HG02852 (cell line): Measurements from ENCODE around the gene NHS.
A peak's percentile ranks its signal among the peaks of the same experiment; 100 is the strongest.

Experiments
- ATAC-seq: cut with Tn5 transposase; IDR thresholded peaks from one replicate; pipeline ENCODE4 v1.9.1; 2021; ENCODE audit warnings: mild to moderate bottlenecking, moderate library complexity; ENCODE audit not compliant: unreplicated experiment

Gene NHS

GRCh38 chrX:17613979-17614588 lies 239.1 kb downstream of the NHS start:
- ATAC-seq, result peak; percentile 50

GRCh38 chrX:17616936-17617335 lies 241.9 kb downstream of the NHS start:
- no peak for ATAC-seq

- no peak for ATAC-seq
Measured at GRCh38 chrX:17617806-17618205, 242.8 kb downstream of the NHS start.

- ATAC-seq, result no peak
Measured at GRCh38 chrX:17621566-17622270, 246.7 kb downstream of the NHS start.

- ATAC-seq, result no peak
Measured at GRCh38 chrX:17622331-17622730, 247.3 kb downstream of the NHS start.

GRCh38 chrX:17623750-17624149 lies 248.8 kb downstream of the NHS start:
- ATAC-seq, result no peak

GRCh38 chrX:17627026-17627425 lies 252.0 kb downstream of the NHS start:
- ATAC-seq, result no peak

- ATAC-seq, result no peak
Measured at GRCh38 chrX:17628976-17629375, 254.0 kb downstream of the NHS start.

- ATAC-seq, result no peak
Measured at GRCh38 chrX:17629519-17629918, 254.5 kb downstream of the NHS start.

GRCh38 chrX:17631647-17632046 lies 256.6 kb downstream of the NHS start:
- no peak for ATAC-seq

GRCh38 chrX:17632942-17633341 lies 257.9 kb downstream of the NHS start:
- no peak for ATAC-seq

- no peak for ATAC-seq
Measured at GRCh38 chrX:17633546-17633945, 258.5 kb downstream of the NHS start.

- ATAC-seq, result no peak
Measured at GRCh38 chrX:17634542-17635207, 259.7 kb downstream of the NHS start.

- ATAC-seq, result no peak
Measured at GRCh38 chrX:17635231-17635630, 260.2 kb downstream of the NHS start.

GRCh38 chrX:17637235-17637634 lies 262.2 kb downstream of the NHS start:
- ATAC-seq, result no peak

- ATAC-seq, result no peak
Measured at GRCh38 chrX:17638731-17639130, 263.7 kb downstream of the NHS start.

GRCh38 chrX:17642891-17643290 lies 267.9 kb downstream of the NHS start:
- no peak for ATAC-seq

GRCh38 chrX:17643528-17643927 lies 268.5 kb downstream of the NHS start:
- ATAC-seq, result no peak

GRCh38 chrX:17644001-17644400 lies 269.0 kb downstream of the NHS start:
- no peak for ATAC-seq

- no peak for ATAC-seq
Measured at GRCh38 chrX:17654116-17654515, 279.1 kb downstream of the NHS start.

- no peak for ATAC-seq
Measured at GRCh38 chrX:17655211-17656034, 280.4 kb downstream of the NHS start.
